ENCODE measurements around the gene IL6.
A peak's percentile ranks its signal among the peaks of the same experiment; 100 is the strongest.
"Not testable (repeated sequence)": the region's sequence is repeated elsewhere in the genome, so short reads cannot be mapped to it uniquely, and the experiment has no call there.

The IL6 gene

GRCh38 chr7:22695476-22696132, 31.4 kb upstream of the IL6 start:
- TF ChIP-seq POLR2A (IDR thresholded peaks at IDR 0.05; ENCODE audit: low read depth, low read length) = no peak
- TF ChIP-seq POLR2AphosphoS5 (IDR thresholded peaks at IDR 0.05; ENCODE audit: low read depth, low read length) = no peak
- TF ChIP-seq TAF1 (IDR thresholded peaks at IDR 0.05; ENCODE audit: borderline replicate concordance, low read depth, low read length) = no peak
- FAIRE-seq (no peak), DNase-seq (ENCODE audit: insufficient read length) (no peak)

DNA sequence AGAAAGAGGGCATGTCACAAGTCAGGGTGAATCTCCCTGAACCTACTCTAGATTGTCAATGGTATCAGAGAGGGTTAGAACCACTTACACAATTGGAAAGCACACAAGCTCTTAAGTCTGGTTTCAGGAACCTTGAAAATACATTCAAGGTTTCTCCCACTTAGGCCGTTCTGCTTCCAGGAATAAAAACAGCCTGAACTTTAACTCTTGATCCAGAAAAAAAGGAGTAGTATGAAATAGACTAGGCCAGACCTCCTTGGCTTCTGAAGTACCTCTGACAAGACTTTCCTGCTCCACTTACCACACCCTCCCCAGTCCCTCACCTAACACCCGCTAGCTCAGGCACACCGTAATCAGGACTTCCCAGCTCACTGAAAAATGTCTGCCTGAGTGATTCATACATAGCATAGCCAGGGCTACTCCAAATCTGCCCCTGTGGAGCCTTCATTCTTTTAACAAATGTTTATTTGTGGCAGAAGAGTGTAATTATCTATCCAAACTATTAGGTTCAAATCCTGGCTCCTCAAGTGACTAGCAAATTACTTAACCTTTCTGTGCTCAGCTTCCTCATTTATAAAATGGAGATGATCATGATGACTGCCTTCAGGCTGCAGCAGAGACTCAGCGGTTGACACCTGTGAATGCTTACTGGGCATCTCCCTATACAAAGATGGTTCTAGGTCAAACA, 30.3 kb upstream of the IL6 start:
- no peak for TF ChIP-seq POLR2A (IDR thresholded peaks at IDR 0.05; ENCODE audit: low read depth, low read length)
- no peak for TF ChIP-seq TAF1 (IDR thresholded peaks at IDR 0.05; ENCODE audit: borderline replicate concordance, low read depth, low read length)
- TF ChIP-seq POLR2AphosphoS5 (IDR thresholded peaks at IDR 0.05; ENCODE audit: low read depth, low read length) = no peak
- DNase-seq (ENCODE audit: insufficient read length) (no peak), FAIRE-seq (peak; percentile 70)

DNA sequence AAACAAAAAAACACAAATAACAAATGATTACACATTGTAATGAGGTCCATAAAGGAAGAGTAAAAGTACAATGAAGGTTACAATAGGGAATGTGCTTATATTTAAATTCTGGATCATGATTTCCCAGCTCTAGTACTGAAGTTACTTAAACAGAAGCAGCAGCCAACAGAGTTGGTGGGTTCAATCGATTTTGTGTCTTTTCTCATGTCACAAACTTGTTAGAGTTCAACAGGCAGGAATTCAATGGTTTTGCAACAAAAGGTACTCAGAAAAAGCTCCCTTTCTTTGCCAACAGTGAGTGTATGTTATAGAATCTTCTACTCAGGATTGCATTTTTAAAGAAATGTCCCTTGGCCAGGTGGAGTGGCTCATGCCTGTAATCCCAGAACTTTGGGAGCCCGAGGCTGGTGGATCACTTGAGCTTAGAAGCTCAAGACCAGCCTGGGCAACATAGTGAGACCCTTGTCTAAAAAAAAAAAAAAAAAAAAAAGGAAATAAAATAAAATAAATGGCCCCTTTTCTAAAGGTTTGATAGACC, 29.6 kb upstream of the IL6 start:
- TF ChIP-seq POLR2AphosphoS5 (IDR thresholded peaks at IDR 0.05; ENCODE audit: low read depth, low read length) = no peak
- TF ChIP-seq POLR2A (IDR thresholded peaks at IDR 0.05; ENCODE audit: low read depth, low read length) = no peak
- TF ChIP-seq TAF1 (IDR thresholded peaks at IDR 0.05; ENCODE audit: borderline replicate concordance, low read depth, low read length) = no peak
- no peak for FAIRE-seq
- DNase-seq (ENCODE audit: insufficient read length) = no peak

GRCh38 chr7:22697876-22698606, 29.0 kb upstream of the IL6 start:
- FAIRE-seq (peak; percentile 81), DNase-seq (ENCODE audit: insufficient read length) (no peak)
- no peak for TF ChIP-seq TAF1 (IDR thresholded peaks at IDR 0.05; ENCODE audit: borderline replicate concordance, low read depth, low read length)
- TF ChIP-seq POLR2A (IDR thresholded peaks at IDR 0.05; ENCODE audit: low read depth, low read length) = no peak
- TF ChIP-seq POLR2AphosphoS5 (IDR thresholded peaks at IDR 0.05; ENCODE audit: low read depth, low read length) = no peak

GRCh38 chr7:22698767-22699166, 28.2 kb upstream of the IL6 start:
- no peak for DNase-seq (ENCODE audit: insufficient read length)
- no peak for FAIRE-seq
- TF ChIP-seq POLR2A (IDR thresholded peaks at IDR 0.05; ENCODE audit: low read depth, low read length) (no peak), TAF1 (IDR thresholded peaks at IDR 0.05; ENCODE audit: borderline replicate concordance, low read depth, low read length) (no peak), POLR2AphosphoS5 (IDR thresholded peaks at IDR 0.05; ENCODE audit: low read depth, low read length) (no peak)

- no peak for TF ChIP-seq POLR2AphosphoS5 (IDR thresholded peaks at IDR 0.05; ENCODE audit: low read depth, low read length)
- TF ChIP-seq POLR2A (IDR thresholded peaks at IDR 0.05; ENCODE audit: low read depth, low read length) = no peak
- no peak for TF ChIP-seq TAF1 (IDR thresholded peaks at IDR 0.05; ENCODE audit: borderline replicate concordance, low read depth, low read length)
- FAIRE-seq (no peak), DNase-seq (ENCODE audit: insufficient read length) (no peak)
Measured at GRCh38 chr7:22700559-22701002, 26.4 kb upstream of the IL6 start.

DNA sequence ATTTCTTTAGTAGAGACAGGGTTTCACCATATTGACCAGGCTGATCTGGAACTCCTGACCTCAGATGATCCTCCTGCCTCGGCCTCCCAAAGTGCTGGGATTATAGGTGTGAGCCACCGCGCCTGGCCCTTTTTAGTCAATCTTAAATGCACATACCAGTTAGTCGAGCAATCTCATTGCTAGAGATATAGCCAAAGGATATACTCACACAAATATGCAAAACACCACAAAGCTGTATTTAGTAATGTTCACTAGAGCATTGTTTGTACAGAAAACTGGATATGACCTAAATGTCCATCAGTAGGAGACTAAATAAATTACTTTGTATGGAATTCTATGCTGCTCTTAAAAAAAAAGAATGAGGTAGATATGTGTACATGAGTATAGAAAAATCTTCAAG, 24.5 kb upstream of the IL6 start:
- TF ChIP-seq TAF1 (IDR thresholded peaks at IDR 0.05; ENCODE audit: borderline replicate concordance, low read depth, low read length) (no peak), POLR2A (IDR thresholded peaks at IDR 0.05; ENCODE audit: low read depth, low read length) (no peak), POLR2AphosphoS5 (IDR thresholded peaks at IDR 0.05; ENCODE audit: low read depth, low read length) (no peak)
- FAIRE-seq (no peak), DNase-seq (ENCODE audit: insufficient read length) (no peak)

DNA sequence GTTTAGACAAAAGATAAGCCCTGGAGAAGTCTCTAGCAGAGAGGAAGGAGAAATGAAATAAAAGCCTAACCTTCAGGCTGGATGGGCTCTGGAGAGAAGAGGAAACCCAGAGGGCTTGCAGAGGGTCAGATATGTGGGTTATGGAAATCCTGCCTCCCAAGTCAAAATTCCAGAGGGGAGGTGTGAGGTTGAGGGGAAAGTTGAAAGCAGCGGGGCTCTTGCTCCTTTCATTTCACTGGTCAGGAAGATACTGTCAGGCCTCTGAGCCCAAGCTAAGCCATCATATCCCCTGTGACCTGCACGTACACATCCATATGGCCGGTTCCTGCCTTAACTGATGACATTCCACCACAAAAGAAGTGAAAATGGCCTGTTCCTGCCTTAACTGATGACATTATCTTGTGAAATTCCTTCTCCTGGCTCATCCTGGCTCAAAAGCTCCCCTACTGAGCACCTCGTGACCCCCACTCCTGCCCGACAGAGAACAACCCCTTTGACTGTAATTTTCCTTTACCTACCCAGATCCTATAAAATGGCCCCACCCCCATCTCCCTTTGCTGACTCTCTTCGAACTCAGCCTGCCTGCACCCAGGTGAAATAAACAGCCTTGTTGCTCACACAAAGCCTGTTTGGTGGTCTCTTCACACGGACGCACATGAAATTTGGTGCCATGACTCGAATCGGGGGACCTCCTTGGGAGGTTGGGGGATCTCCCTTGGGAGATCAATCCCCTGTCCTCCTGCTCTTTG, 23.7 kb upstream of the IL6 start:
- DNase-seq (ENCODE audit: insufficient read length); FAIRE-seq: not testable (repeated sequence)

DNA sequence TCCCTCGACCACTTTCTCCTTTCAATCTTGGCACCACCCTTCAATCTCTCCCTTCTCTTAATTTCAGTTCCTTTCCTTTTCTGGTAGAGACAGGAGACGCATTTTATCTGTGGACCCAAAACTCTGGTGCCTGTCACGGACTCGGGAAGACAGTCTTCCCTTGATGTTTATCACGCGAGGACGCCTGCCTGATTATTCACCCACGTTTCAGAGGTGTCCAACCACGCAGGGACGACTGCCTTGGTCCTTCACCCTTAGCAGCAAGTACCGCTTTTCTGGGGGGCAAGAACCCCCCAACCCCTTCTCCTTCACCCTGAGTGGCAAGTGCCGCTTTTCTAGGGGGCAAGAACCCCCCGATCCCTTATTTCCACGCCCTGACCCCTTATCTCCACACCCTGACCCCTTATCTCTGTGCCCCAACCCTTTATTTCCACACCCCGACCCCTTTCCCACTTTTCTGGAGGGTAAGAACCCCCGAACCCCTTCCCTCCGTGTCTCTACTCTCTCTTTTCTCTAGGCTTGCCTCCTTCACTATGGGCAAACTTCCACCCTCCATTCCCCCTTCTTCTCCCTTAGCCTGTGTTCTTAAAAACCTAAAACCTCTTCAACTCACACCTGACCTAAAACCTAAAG, 22.9 kb upstream of the IL6 start:
- DNase-seq (ENCODE audit: insufficient read length); FAIRE-seq: not testable (repeated sequence)

DNA sequence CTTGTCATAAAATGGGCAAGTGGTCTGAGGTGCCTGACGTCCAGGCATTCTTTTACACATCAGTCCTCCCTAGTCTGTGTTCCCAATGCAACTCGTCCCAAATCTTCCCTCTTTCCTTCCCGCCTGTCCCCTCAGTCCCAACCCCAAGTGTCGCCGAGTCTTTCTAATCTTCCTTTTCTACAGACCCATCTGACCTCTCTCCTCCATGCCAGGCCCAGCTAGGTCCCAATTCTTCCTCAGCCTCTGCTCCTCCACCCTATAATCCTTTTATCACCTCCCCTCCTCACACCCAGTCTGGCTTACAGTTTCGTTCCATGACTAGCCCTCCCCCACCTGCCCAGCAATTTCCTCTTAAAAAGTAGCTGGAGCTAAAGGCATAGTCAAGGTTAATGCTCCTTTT, 22.3 kb upstream of the IL6 start:
- not testable (repeated sequence) for FAIRE-seq

GRCh38 chr7:22705874-22706273, 21.1 kb upstream of the IL6 start:
- not testable (repeated sequence) for FAIRE-seq; DNase-seq (ENCODE audit: insufficient read length)

More for the DNA sequence above, 22.3 kb upstream of the IL6 start:
- DNase-seq (ENCODE audit: insufficient read length) = not testable (repeated sequence)

DNA sequence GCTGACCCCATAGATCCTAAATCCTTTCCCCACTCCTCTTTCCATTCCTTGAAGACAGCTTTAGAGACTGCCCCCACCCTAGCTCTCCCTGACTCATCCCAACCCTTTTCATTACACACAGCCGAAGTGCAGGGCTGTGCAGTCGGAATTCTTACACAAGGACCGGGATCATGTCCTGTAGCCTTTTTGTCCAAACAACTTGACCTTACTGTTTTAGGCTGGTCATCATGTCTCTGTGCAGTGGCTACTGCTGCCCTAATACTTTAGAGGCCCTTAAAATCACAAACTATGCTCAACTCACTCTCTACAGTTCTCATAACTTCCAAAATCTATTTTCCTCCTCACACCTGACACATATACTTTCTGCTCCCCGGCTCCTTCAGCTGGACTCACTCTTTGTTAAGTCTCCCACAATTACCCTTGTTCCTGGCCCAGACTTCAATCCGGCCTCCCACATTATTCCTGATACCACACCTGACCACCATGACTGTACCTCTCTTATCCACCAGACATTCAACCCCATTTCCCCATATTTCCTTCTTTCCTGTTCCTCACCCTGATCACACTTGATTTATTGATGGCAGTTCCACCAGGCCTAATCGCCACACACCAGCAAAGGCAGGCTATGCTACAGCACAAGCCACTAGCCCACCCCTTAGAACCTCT, 19.8 kb upstream of the IL6 start:
- FAIRE-seq; DNase-seq (ENCODE audit: insufficient read length): not testable (repeated sequence)

GRCh38 chr7:22708214-22708613, 18.8 kb upstream of the IL6 start:
- DNase-seq (ENCODE audit: insufficient read length); FAIRE-seq: not testable (repeated sequence)

DNA sequence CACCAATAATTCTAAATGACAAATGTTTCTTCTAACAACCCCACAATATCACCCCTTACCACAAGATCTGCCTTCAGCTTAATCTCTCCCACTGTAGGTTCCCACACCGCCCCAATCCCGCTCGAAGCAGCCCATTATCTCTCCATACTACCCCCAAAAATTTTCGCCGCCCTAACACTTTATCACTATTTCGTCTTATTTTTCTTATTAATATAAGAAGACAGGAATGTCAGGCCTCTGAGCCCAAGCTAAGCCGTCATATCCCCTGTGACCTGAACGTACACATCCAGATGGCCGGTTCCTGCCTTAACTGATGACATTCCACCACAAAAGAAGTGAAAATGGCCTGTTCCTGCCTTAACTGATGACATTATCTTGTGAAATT, 18.3 kb upstream of the IL6 start:
- not testable (repeated sequence) for FAIRE-seq; DNase-seq (ENCODE audit: insufficient read length)

DNA sequence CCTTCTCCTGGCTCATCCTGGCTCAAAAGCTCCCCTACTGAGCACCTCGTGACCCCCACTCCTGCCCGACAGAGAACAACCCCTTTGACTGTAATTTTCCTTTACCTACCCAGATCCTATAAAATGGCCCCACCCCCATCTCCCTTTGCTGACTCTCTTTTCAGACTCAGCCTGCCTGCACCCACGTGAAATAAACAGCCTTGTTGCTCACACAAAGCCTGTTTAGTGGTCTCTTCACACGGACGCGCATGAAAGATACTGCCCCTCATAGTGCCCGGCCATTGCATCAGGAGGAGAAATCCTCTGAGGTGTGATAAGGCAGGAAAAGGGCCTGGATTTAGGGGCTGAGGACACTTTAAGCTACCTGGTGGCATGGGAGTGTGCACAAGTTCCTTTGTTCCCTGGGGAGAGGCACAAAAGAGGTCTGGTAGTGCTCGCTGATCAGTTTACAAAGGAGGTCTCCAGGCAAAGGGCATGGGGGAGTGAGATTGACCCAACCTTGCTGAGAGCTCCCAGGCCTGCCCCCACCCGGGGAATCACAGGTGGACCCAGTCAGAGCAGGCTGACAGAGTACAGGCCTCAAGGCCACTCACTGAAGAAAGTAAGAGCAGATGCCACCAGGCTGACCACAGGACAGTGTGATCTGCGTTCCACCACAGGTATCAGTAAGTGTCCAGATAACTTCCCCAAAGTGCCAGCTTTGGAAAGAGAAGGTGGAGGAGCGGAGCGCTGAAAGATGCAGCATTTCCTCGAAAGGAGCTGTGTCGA, 17.8 kb upstream of the IL6 start:
- DNase-seq (ENCODE audit: insufficient read length) = not testable (repeated sequence)
- FAIRE-seq = peak; percentile 38
